ENCODE measurements around the gene FAM83B.

Gene FAM83B

DNA sequence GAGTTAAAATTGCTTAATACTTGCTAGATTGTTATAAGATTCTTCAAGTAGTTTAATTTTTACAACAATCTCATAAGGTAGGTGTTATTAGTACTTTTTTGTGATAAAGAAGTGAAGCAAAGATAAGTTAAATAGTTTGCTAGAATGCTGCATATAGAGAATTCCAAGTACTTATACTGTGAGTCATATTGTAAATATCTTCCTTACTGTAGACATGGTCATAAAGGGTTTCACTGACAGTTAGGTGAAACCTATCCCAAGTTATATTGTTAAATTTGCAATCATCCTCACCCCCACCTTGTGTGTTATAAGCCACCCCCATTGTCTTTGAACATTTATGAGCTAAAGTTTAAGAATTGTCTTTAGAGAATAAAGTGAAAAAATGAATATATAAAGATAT lies 142.0 kb downstream of the FAM83B start:
- Histone ChIP-seq H3K9me3 (ENCODE audit: control insufficient read depth, insufficient read depth, low read length) (peaks cover 4% of the 10 kb centered on the region; the same call in 1 of the 2 replicates), H4K20me1 (ENCODE audit: control insufficient read depth, insufficient read depth, low read depth, low read length) (no peaks in the 10 kb centered on the region), H3K4me3 (ENCODE audit: low read length) (no peak overlapping the region), H3K9me2 (replicated peaks; ENCODE audit: control insufficient read depth, low read length) (no peaks in the 10 kb centered on the region), H3K4me1 (ENCODE audit: control insufficient read depth, low read length) (no peaks in the 10 kb centered on the region), H3K4me2 (ENCODE audit: low read length) (no peak overlapping the region), H3K36me3 (ENCODE audit: control insufficient read depth, low read length) (no peaks in the 10 kb centered on the region), H3K27ac (ENCODE audit: low read depth, low read length) (no peak overlapping the region), H3K27me3 (ENCODE audit: control insufficient read depth, low read length) (no peaks in the 10 kb centered on the region), H3F3A (ENCODE audit: control insufficient read depth, insufficient read depth) (no peaks in the 10 kb centered on the region), H3K79me2 (ENCODE audit: control insufficient read depth, low read length) (no peaks in the 10 kb centered on the region)
- no peak for TF ChIP-seq EZH2phosphoT487 (IDR thresholded peaks at IDR 0.05; ENCODE audit: borderline replicate concordance, low read length)
- TF ChIP-seq, protein P1, sequence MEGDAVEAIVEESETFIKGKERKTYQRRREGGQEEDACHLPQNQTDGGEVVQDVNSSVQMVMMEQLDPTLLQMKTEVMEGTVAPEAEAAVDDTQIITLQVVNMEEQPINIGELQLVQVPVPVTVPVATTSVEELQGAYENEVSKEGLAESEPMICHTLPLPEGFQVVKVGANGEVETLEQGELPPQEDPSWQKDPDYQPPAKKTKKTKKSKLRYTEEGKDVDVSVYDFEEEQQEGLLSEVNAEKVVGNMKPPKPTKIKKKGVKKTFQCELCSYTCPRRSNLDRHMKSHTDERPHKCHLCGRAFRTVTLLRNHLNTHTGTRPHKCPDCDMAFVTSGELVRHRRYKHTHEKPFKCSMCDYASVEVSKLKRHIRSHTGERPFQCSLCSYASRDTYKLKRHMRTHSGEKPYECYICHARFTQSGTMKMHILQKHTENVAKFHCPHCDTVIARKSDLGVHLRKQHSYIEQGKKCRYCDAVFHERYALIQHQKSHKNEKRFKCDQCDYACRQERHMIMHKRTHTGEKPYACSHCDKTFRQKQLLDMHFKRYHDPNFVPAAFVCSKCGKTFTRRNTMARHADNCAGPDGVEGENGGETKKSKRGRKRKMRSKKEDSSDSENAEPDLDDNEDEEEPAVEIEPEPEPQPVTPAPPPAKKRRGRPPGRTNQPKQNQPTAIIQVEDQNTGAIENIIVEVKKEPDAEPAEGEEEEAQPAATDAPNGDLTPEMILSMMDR (IDR thresholded peaks at IDR 0.05; ENCODE audit: low read depth, low read length, poor library complexity, severe bottlenecking) = no peak

DNA sequence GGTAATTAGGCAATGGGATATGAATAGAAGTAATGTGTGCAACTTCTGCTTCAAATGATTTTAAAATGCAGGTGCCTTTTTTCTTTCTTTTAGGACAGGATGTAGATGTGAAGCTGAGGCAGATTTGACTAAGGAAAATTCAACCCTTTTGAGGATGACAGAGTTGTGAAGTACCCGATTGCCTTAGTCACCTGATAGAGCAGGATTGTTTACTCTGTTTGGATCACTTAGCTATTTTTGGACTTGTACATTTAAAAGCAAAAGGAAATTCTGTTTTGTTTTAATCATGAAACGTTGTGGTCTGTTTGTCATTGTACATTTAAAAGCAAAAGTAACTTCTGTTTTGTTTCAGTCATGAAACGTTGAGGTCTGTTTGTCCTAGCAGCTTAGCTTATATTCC lies 143.4 kb downstream of the FAM83B start:
- Histone ChIP-seq H3K79me2 (ENCODE audit: control insufficient read depth, low read length) (no peaks in the 10 kb centered on the region), H4K20me1 (ENCODE audit: control insufficient read depth, insufficient read depth, low read depth, low read length) (no peaks in the 10 kb centered on the region), H3K4me1 (ENCODE audit: control insufficient read depth, low read length) (no peaks in the 10 kb centered on the region), H3K4me3 (ENCODE audit: low read length) (no peak overlapping the region), H3K4me2 (ENCODE audit: low read length) (no peak overlapping the region), H3K27ac (ENCODE audit: low read depth, low read length) (no peak overlapping the region), H3K9me2 (replicated peaks; ENCODE audit: control insufficient read depth, low read length) (no peaks in the 10 kb centered on the region), H3K9me3 (ENCODE audit: control insufficient read depth, insufficient read depth, low read length) (peaks cover 4% of the 10 kb centered on the region; the same call in 1 of the 2 replicates), H3F3A (ENCODE audit: control insufficient read depth, insufficient read depth) (no peaks in the 10 kb centered on the region), H3K36me3 (ENCODE audit: control insufficient read depth, low read length) (no peaks in the 10 kb centered on the region), H3K27me3 (ENCODE audit: control insufficient read depth, low read length) (no peaks in the 10 kb centered on the region)
- no peak for TF ChIP-seq EZH2phosphoT487 (IDR thresholded peaks at IDR 0.05; ENCODE audit: borderline replicate concordance, low read length)
- TF ChIP-seq, protein P1 (IDR thresholded peaks at IDR 0.05; ENCODE audit: low read depth, low read length, poor library complexity, severe bottlenecking) = no peak

Measured in DOHH2 (cell line).